Measurements from ENCODE around the gene INO80E. TPM values are rescaled to one million over a fixed set of nuclear protein-coding genes. Genes with fewer than 3 reads are reported as not detected.

The INO80E gene
- total RNA-seq, 2 donors from 2014 or later, result 28.3 to 54.5 TPM

- intact Hi-C loops (cut with DNase I), result no loop called here
- no peaks in the 10 kb centered on the region for H3K9me3 ChIP-seq
- DNase-seq (no peak), ATAC-seq (no peak)
- 77 to 94% methylated on average over 1 of the region's 1 CpG for WGBS, 2 donors
- peaks cover 35% of the 10 kb centered on the region for H3K4me1 ChIP-seq
- no peak overlapping the region for H3K4me3 ChIP-seq
- H3K27ac ChIP-seq, result peak overlapping the region in 1 of 4 donors; percentile 88
- no peaks in the 10 kb centered on the region for H3K27me3 ChIP-seq
- TF ChIP-seq CTCF (IDR thresholded peaks at IDR 0.05) (no peak), POLR2A (IDR thresholded peaks at IDR 0.05) (no peak)
- peaks cover 0 to 3% of the 10 kb centered on the region in 2 donors for H3K36me3 ChIP-seq (replicated peaks in 1 of 2; ENCODE audit: insufficient read depth in 1 of 2, low read depth in 2 of 2)
These were observed 23.5 kb upstream of the INO80E start for GRCh38 chr16:29972500-29972899.

- H3K27me3 ChIP-seq, result no peaks in the 10 kb centered on the region
- DNase-seq (no peak), ATAC-seq (no peak)
- H3K4me1 ChIP-seq, result peaks cover 35% of the 10 kb centered on the region
- 34 to 48% methylated on average over 6 of the region's 6 CpGs for WGBS, 2 donors
- intact Hi-C loops (cut with DNase I), result no loop called here
- H3K27ac ChIP-seq, result peak overlapping the region in 3 of 4 donors; percentile 68 to 88 (median 88)
- H3K4me3 ChIP-seq, result no peak overlapping the region
- no peak for TF ChIP-seq CTCF (IDR thresholded peaks at IDR 0.05)
- no peaks in the 10 kb centered on the region for H3K9me3 ChIP-seq
- peaks cover 0 to 6% of the 10 kb centered on the region in 2 donors for H3K36me3 ChIP-seq (replicated peaks in 1 of 2; ENCODE audit: insufficient read depth in 1 of 2, low read depth in 2 of 2)
These were observed 23.1 kb upstream of the INO80E start for GRCh38 chr16:29972992-29973383.

GRCh38 chr16:29973384-29974246 lies 22.4 kb upstream of the INO80E start, which contains the start of gene TAOK2:
Gene TAOK2 (plus strand): TSS chr16:29973868. CDS start chr16:29977773, 3,905 bp downstream.
- 2 to 4% methylated on average over 32 to 75 of the region's 75 CpGs for WGBS, 2 donors
- DNase-seq, result peak; percentile 98 to 100 (median 99)
- H3K27me3 ChIP-seq, result no peaks in the 10 kb centered on the region
- H3K4me3 ChIP-seq, result peak within 1 kb of the TSS; percentile 82 to 90
- peaks cover 35% of the 10 kb centered on the region for H3K4me1 ChIP-seq
- H3K36me3 ChIP-seq (replicated peaks in 1 of 2; ENCODE audit: insufficient read depth in 1 of 2, low read depth in 2 of 2), result peaks cover 0 to 8% of the 10 kb centered on the region in 2 donors
- ATAC-seq, result peak; percentile 98
- peak within 1 kb of the TSS; percentile 68 to 88 (median 81) for H3K27ac ChIP-seq
- intact Hi-C loops (cut with DNase I), result no loop called here
- TF ChIP-seq POLR2A (IDR thresholded peaks at IDR 0.05) (peak; percentile 21 to 84 (median 80)), CTCF (IDR thresholded peaks at IDR 0.05) (no peak)
- no peaks in the 10 kb centered on the region for H3K9me3 ChIP-seq

GRCh38 chr16:29974291-29975133 lies 21.5 kb upstream of the INO80E start:
- ATAC-seq (no peak), DNase-seq (peak in 1 of 4 donors; percentile 33)
- H3K9me3 ChIP-seq, result no peaks in the 10 kb centered on the region
- H3K36me3 ChIP-seq (replicated peaks in 1 of 2; ENCODE audit: insufficient read depth in 1 of 2, low read depth in 2 of 2), result peaks cover 0 to 13% of the 10 kb centered on the region in 2 donors
- H3K4me1 ChIP-seq, result peaks cover 35% of the 10 kb centered on the region
- intact Hi-C loops (cut with DNase I), result no loop called here
- H3K27me3 ChIP-seq, result no peaks in the 10 kb centered on the region
- no peak for TF ChIP-seq POLR2A (IDR thresholded peaks at IDR 0.05)
- peak overlapping the region in 3 of 4 donors; percentile 74 to 88 (median 88) for H3K27ac ChIP-seq
- H3K4me3 ChIP-seq, result peak overlapping the region; percentile 82 to 90
- WGBS, 2 donors, result 2% methylated on average over 15 to 30 of the region's 31 CpGs

- Histone ChIP-seq H3K9me3 (no peaks in the 10 kb centered on the region), H3K4me1 (peaks cover 35% of the 10 kb centered on the region), H3K36me3 (replicated peaks in 1 of 2; ENCODE audit: insufficient read depth in 1 of 2, low read depth in 2 of 2) (peaks cover 0 to 18% of the 10 kb centered on the region in 2 donors), H3K27me3 (no peaks in the 10 kb centered on the region), H3K27ac (peak overlapping the region in 2 of 4 donors; percentile 88), H3K4me3 (no peak overlapping the region)
- DNase-seq, result no peak
- intact Hi-C loops (cut with DNase I), result no loop called here
- WGBS, 2 donors, result 41 to 50% methylated on average over 5 of the region's 5 CpGs
- no peak for ATAC-seq
- TF ChIP-seq POLR2A (IDR thresholded peaks at IDR 0.05), result no peak
- TF ChIP-seq CTCF (IDR thresholded peaks at IDR 0.05), result no peak
These were observed 20.9 kb upstream of the INO80E start for GRCh38 chr16:29975134-29975538.

Measured in body of pancreas (tissue), 4 donors.